Measurements from ENCODE around the gene NME2. TPM values are rescaled to one million over a fixed set of nuclear protein-coding genes. Genes with fewer than 3 reads are reported as not detected.

NME2 gene
- total and polyA plus RNA-seq, 10 of the 15 experiments (the other 5 are each of a cell fraction or from before 2014, with no cell fraction given): 497 to 1,030 (median 786) TPM

GRCh38 chr17:51169340-51169739, 3.1 kb downstream of the NME2 start:
- FAIRE-seq: no peak
- H4K20me1 ChIP-seq (ENCODE audit: control insufficient read depth, insufficient read depth): no peaks in the 10 kb centered on the region
- BruUV-seq (replicated peaks): no TSS peak
- no peak overlapping the region for H3K27ac ChIP-seq (ENCODE audit: control insufficient read depth, insufficient read depth)
- intact Hi-C loops (cut with micrococcal nuclease; ENCODE audit: unreplicated experiment): loop anchor here (5.0 kb wide), 1 partner anchor 93 kb away; the partner anchor contains the start of genes MBTD1 and UTP18
- ChIA-PET CTCF (no interaction called here), RAD21 (ENCODE audit: unreplicated experiment) (no interaction called here), SMC1A (ENCODE audit: uncharacterized antibody, unreplicated experiment) (no interaction called here), POLR2A (interaction anchor here (0.5 kb wide), 1 partner anchor 667 kb away, joined by 5 read pairs; no protein-coding TSS in a partner anchor)
- no peak overlapping the region for H3K4me2 ChIP-seq (ENCODE audit: control insufficient read depth, insufficient read depth)
- H3K27me3 ChIP-seq (replicated peaks in 1 of 2; ENCODE audit: control insufficient read depth in 2 of 2, insufficient read depth in 2 of 2, low read length in 1 of 2): no peaks in the 10 kb centered on the region
- no peak overlapping the region for H3K4me3 ChIP-seq
- H3K9ac ChIP-seq (ENCODE audit: control insufficient read depth, insufficient read depth, low read length): no peak overlapping the region
- in situ Hi-C loops (cut with MboI): loop anchor here (10.0 kb wide), 1 partner anchor 65 kb away; no protein-coding TSS in a partner anchor
- 92% methylated on average over 1 of the region's 1 CpG for WGBS (ENCODE audit: insufficient coverage, insufficient replicate concordance, low lambda C conversion rate, missing lambda C conversion rate)
- H3K4me1 ChIP-seq (ENCODE audit: control insufficient read depth, insufficient read depth, low read length): peaks cover 12% of the 10 kb centered on the region
- ATAC-seq: no peak
- H3K9me3 ChIP-seq (replicated peaks; ENCODE audit: control insufficient read depth, insufficient read depth, low read length): no peaks in the 10 kb centered on the region
- H3K36me3 ChIP-seq (ENCODE audit: control insufficient read depth in 2 of 2, insufficient read depth in 2 of 2, low read length in 1 of 2): peaks cover 2 to 25% of the 10 kb centered on the region in 2 experiments
- no peak for DNase-seq (ENCODE audit: low read depth, low spot score)
- TF ChIP-seq HDGF (IDR thresholded peaks at IDR 0.05) (no peak), PRDM15 (CRISPR knock-in tag; IDR thresholded peaks at IDR 0.05) (no peak), KLF5 (IDR thresholded peaks at IDR 0.05; ENCODE audit: partially characterized antibody) (no peak), NFYA (IDR thresholded peaks at IDR 0.05; ENCODE audit: borderline replicate concordance, low read depth, low read length) (no peak)
- no peak overlapping the region for H2AFZ ChIP-seq (ENCODE audit: control insufficient read depth, low read depth, low read length)
- H3K79me2 ChIP-seq (ENCODE audit: control insufficient read depth, insufficient read depth, low read length): peaks cover 25% of the 10 kb centered on the region

Measured in GM12878 (cell line).